Measurements from ENCODE around the gene RGL1. TPM values are rescaled to one million over a fixed set of nuclear protein-coding genes. Genes with fewer than 3 reads are reported as not detected.

RGL1 gene
- total RNA-seq, 2 experiments from 2014 or later = 1.6 to 1.7 TPM

GRCh38 chr1:183937611-183938010 is 132.7 kb downstream of the RGL1 start:
- no peak for DNase-seq
- no peak overlapping the region for H3K4me3 Mint-ChIP-seq
- no peaks in the 10 kb centered on the region for H3K9me3 Mint-ChIP-seq
- peaks cover 5% of the 10 kb centered on the region for H3K4me1 Mint-ChIP-seq
- no peaks in the 10 kb centered on the region for H3K36me3 Mint-ChIP-seq
- no peaks in the 10 kb centered on the region for H3K27me3 Mint-ChIP-seq
- H3K27ac Mint-ChIP-seq = no peak overlapping the region

GRCh38 chr1:183941001-183941400 is 136.1 kb downstream of the RGL1 start:
- no peak overlapping the region for H3K4me3 Mint-ChIP-seq
- H3K27ac Mint-ChIP-seq = no peak overlapping the region
- DNase-seq = no peak
- no peaks in the 10 kb centered on the region for H3K36me3 Mint-ChIP-seq
- H3K27me3 Mint-ChIP-seq = no peaks in the 10 kb centered on the region
- H3K4me1 Mint-ChIP-seq = no peaks in the 10 kb centered on the region
- no peaks in the 10 kb centered on the region for H3K9me3 Mint-ChIP-seq

GRCh38 chr1:183942933-183943693 is 138.2 kb downstream of the RGL1 start:
- H3K27me3 Mint-ChIP-seq = no peaks in the 10 kb centered on the region
- H3K9me3 Mint-ChIP-seq = no peaks in the 10 kb centered on the region
- H3K36me3 Mint-ChIP-seq = no peaks in the 10 kb centered on the region
- H3K4me3 Mint-ChIP-seq = no peak overlapping the region
- no peak for DNase-seq
- no peak overlapping the region for H3K27ac Mint-ChIP-seq
- no peaks in the 10 kb centered on the region for H3K4me1 Mint-ChIP-seq

GRCh38 chr1:183945428-183946319 is 140.8 kb downstream of the RGL1 start:
- no peak overlapping the region for H3K4me3 Mint-ChIP-seq
- no peaks in the 10 kb centered on the region for H3K27me3 Mint-ChIP-seq
- H3K36me3 Mint-ChIP-seq = no peaks in the 10 kb centered on the region
- H3K4me1 Mint-ChIP-seq = no peaks in the 10 kb centered on the region
- no peak overlapping the region for H3K27ac Mint-ChIP-seq
- H3K9me3 Mint-ChIP-seq = no peaks in the 10 kb centered on the region
- no peak for DNase-seq

- no peak overlapping the region for H3K27ac Mint-ChIP-seq
- no peaks in the 10 kb centered on the region for H3K9me3 Mint-ChIP-seq
- no peaks in the 10 kb centered on the region for H3K27me3 Mint-ChIP-seq
- no peak for DNase-seq
- no peak overlapping the region for H3K4me3 Mint-ChIP-seq
- H3K36me3 Mint-ChIP-seq = no peaks in the 10 kb centered on the region
- H3K4me1 Mint-ChIP-seq = no peaks in the 10 kb centered on the region
Measured at GRCh38 chr1:183946320-183946613, 141.3 kb downstream of the RGL1 start.

GRCh38 chr1:183947988-183948387 is 143.1 kb downstream of the RGL1 start:
- Mint-ChIP-seq H3K9me3 (no peaks in the 10 kb centered on the region), H3K4me1 (no peaks in the 10 kb centered on the region), H3K4me3 (no peak overlapping the region), H3K27me3 (no peaks in the 10 kb centered on the region), H3K36me3 (no peaks in the 10 kb centered on the region), H3K27ac (no peak overlapping the region)
- no peak for DNase-seq

- Mint-ChIP-seq H3K4me1 (peaks cover 13% of the 10 kb centered on the region), H3K27ac (no peak overlapping the region), H3K36me3 (no peaks in the 10 kb centered on the region), H3K4me3 (no peak overlapping the region), H3K9me3 (no peaks in the 10 kb centered on the region), H3K27me3 (no peaks in the 10 kb centered on the region)
- DNase-seq = no peak
Measured at GRCh38 chr1:183952101-183952500, 147.2 kb downstream of the RGL1 start.

- Mint-ChIP-seq H3K36me3 (no peaks in the 10 kb centered on the region), H3K27ac (no peak overlapping the region), H3K9me3 (no peaks in the 10 kb centered on the region), H3K4me3 (no peak overlapping the region), H3K4me1 (peaks cover 13% of the 10 kb centered on the region), H3K27me3 (no peaks in the 10 kb centered on the region)
- no peak for DNase-seq
Measured at GRCh38 chr1:183953031-183953430, 148.1 kb downstream of the RGL1 start.

- Mint-ChIP-seq H3K4me3 (no peak overlapping the region), H3K9me3 (no peaks in the 10 kb centered on the region), H3K4me1 (peaks cover 13% of the 10 kb centered on the region), H3K36me3 (no peaks in the 10 kb centered on the region), H3K27me3 (no peaks in the 10 kb centered on the region), H3K27ac (no peak overlapping the region)
- DNase-seq = no peak
Measured at GRCh38 chr1:183954496-183954895, 149.6 kb downstream of the RGL1 start.

GRCh38 chr1:183956559-183957188 is 151.8 kb downstream of the RGL1 start:
- Mint-ChIP-seq H3K36me3 (no peaks in the 10 kb centered on the region), H3K27ac (no peak overlapping the region), H3K27me3 (no peaks in the 10 kb centered on the region), H3K4me1 (peaks cover 13% of the 10 kb centered on the region), H3K4me3 (peak overlapping the region; percentile 4), H3K9me3 (no peaks in the 10 kb centered on the region)
- peak; percentile 53 for DNase-seq

- Mint-ChIP-seq H3K4me1 (peaks cover 13% of the 10 kb centered on the region), H3K9me3 (no peaks in the 10 kb centered on the region), H3K36me3 (no peaks in the 10 kb centered on the region), H3K27ac (no peak overlapping the region), H3K27me3 (no peaks in the 10 kb centered on the region), H3K4me3 (no peak overlapping the region)
- no peak for DNase-seq
Measured at GRCh38 chr1:183957216-183957830, 152.4 kb downstream of the RGL1 start.

GRCh38 chr1:183958958-183959357 is 154.0 kb downstream of the RGL1 start:
- H3K27me3 Mint-ChIP-seq = no peaks in the 10 kb centered on the region
- no peak overlapping the region for H3K27ac Mint-ChIP-seq
- no peaks in the 10 kb centered on the region for H3K36me3 Mint-ChIP-seq
- no peak overlapping the region for H3K4me3 Mint-ChIP-seq
- H3K9me3 Mint-ChIP-seq = no peaks in the 10 kb centered on the region
- H3K4me1 Mint-ChIP-seq = peaks cover 17% of the 10 kb centered on the region
- no peak for DNase-seq

GRCh38 chr1:183961132-183961531 is 156.2 kb downstream of the RGL1 start:
- Mint-ChIP-seq H3K4me1 (peaks cover 9% of the 10 kb centered on the region), H3K27ac (no peak overlapping the region), H3K9me3 (no peaks in the 10 kb centered on the region), H3K27me3 (peaks cover 3% of the 10 kb centered on the region), H3K4me3 (no peak overlapping the region), H3K36me3 (no peaks in the 10 kb centered on the region)
- DNase-seq = no peak

GRCh38 chr1:183962903-183963302 is 158.0 kb downstream of the RGL1 start:
- no peak overlapping the region for H3K4me3 Mint-ChIP-seq
- peaks cover 7% of the 10 kb centered on the region for H3K27me3 Mint-ChIP-seq
- no peaks in the 10 kb centered on the region for H3K9me3 Mint-ChIP-seq
- H3K36me3 Mint-ChIP-seq = no peaks in the 10 kb centered on the region
- H3K4me1 Mint-ChIP-seq = peaks cover 8% of the 10 kb centered on the region
- no peak for DNase-seq
- H3K27ac Mint-ChIP-seq = no peak overlapping the region

- no peaks in the 10 kb centered on the region for H3K36me3 Mint-ChIP-seq
- H3K27ac Mint-ChIP-seq = no peak overlapping the region
- H3K9me3 Mint-ChIP-seq = no peaks in the 10 kb centered on the region
- H3K4me1 Mint-ChIP-seq = peaks cover 8% of the 10 kb centered on the region
- H3K27me3 Mint-ChIP-seq = peaks cover 7% of the 10 kb centered on the region
- DNase-seq = no peak
- H3K4me3 Mint-ChIP-seq = no peak overlapping the region
Measured at GRCh38 chr1:183965726-183966125, 160.8 kb downstream of the RGL1 start.

Data from activated naive CD8-positive, alpha-beta T cell treated with anti-CD3 and anti-CD28 coated beads for 36 hours (primary cell).